ENCODE measurements around the gene FBXL2. TPM values are rescaled to one million over a fixed set of nuclear protein-coding genes. Genes with fewer than 3 reads are reported as not detected.

FBXL2 gene
- total RNA-seq, 3 donors from 2014 or later, result 0.43 to 5.6 (median 1.2) TPM

GRCh38 chr3:33377489-33377888 is 100.2 kb downstream of the FBXL2 start:
- Histone ChIP-seq H3K4me1 (ENCODE audit: low read depth) (no peaks in the 10 kb centered on the region), H3K36me3 (ENCODE audit: low read depth) (no peaks in the 10 kb centered on the region), H3K9me3 (no peaks in the 10 kb centered on the region), H3K4me3 (no peak overlapping the region)
- TF ChIP-seq CTCF (IDR thresholded peaks at IDR 0.05), result no peak
- ATAC-seq (no peak), DNase-seq (no peak)
- intact Hi-C loops (cut with DNase I, micrococcal nuclease), result no loop called here

GRCh38 chr3:33377931-33378330 is 100.7 kb downstream of the FBXL2 start:
- no peak for TF ChIP-seq CTCF (IDR thresholded peaks at IDR 0.05)
- Histone ChIP-seq H3K36me3 (ENCODE audit: low read depth) (no peaks in the 10 kb centered on the region), H3K4me3 (no peak overlapping the region), H3K9me3 (no peaks in the 10 kb centered on the region), H3K4me1 (ENCODE audit: low read depth) (no peaks in the 10 kb centered on the region)
- DNase-seq (no peak), ATAC-seq (peak; percentile 29)
- intact Hi-C loops (cut with DNase I, micrococcal nuclease), result no loop called here

- H3K36me3 ChIP-seq (ENCODE audit: low read depth), result no peaks in the 10 kb centered on the region
- intact Hi-C loops (cut with DNase I, micrococcal nuclease), result no loop called here
- H3K4me3 ChIP-seq, result no peak overlapping the region
- ATAC-seq (no peak), DNase-seq (no peak)
- H3K9me3 ChIP-seq, result no peaks in the 10 kb centered on the region
- H3K4me1 ChIP-seq (ENCODE audit: low read depth), result no peaks in the 10 kb centered on the region
- TF ChIP-seq CTCF (IDR thresholded peaks at IDR 0.05), result no peak
Observed at GRCh38 chr3:33380653-33381052, 103.4 kb downstream of the FBXL2 start.

- no peaks in the 10 kb centered on the region for H3K4me1 ChIP-seq (ENCODE audit: low read depth)
- no peaks in the 10 kb centered on the region for H3K9me3 ChIP-seq
- no peaks in the 10 kb centered on the region for H3K36me3 ChIP-seq (ENCODE audit: low read depth)
- ATAC-seq, result no peak
- intact Hi-C loops (cut with DNase I, micrococcal nuclease), result no loop called here
- DNase-seq, result no peak
- H3K4me3 ChIP-seq, result no peak overlapping the region
- TF ChIP-seq CTCF (IDR thresholded peaks at IDR 0.05), result no peak
Observed at GRCh38 chr3:33383951-33384350, 106.7 kb downstream of the FBXL2 start.

- no peaks in the 10 kb centered on the region for H3K36me3 ChIP-seq (ENCODE audit: low read depth)
- H3K4me3 ChIP-seq, result no peak overlapping the region
- no peak for TF ChIP-seq CTCF (IDR thresholded peaks at IDR 0.05)
- H3K4me1 ChIP-seq (ENCODE audit: low read depth), result no peaks in the 10 kb centered on the region
- no peak for ATAC-seq
- no peak for DNase-seq
- no peaks in the 10 kb centered on the region for H3K9me3 ChIP-seq
- intact Hi-C loops (cut with DNase I, micrococcal nuclease), result no loop called here
Observed at GRCh38 chr3:33385423-33385822, 108.2 kb downstream of the FBXL2 start.

- TF ChIP-seq CTCF (IDR thresholded peaks at IDR 0.05), result no peak
- no peak for DNase-seq
- Histone ChIP-seq H3K9me3 (no peaks in the 10 kb centered on the region), H3K36me3 (ENCODE audit: low read depth) (no peaks in the 10 kb centered on the region), H3K4me1 (ENCODE audit: low read depth) (no peaks in the 10 kb centered on the region), H3K4me3 (no peak overlapping the region)
- intact Hi-C loops (cut with DNase I, micrococcal nuclease), result no loop called here
- no peak for ATAC-seq
Observed at GRCh38 chr3:33386631-33387030, 109.4 kb downstream of the FBXL2 start.

Measured in mucosa of descending colon (tissue), 3 donors.